Caco-2 (cell line): ENCODE data around the gene TMPRSS5. TPM values are rescaled to one million over a fixed set of nuclear protein-coding genes. Genes with fewer than 3 reads are reported as not detected.

Source experiments
- BruUV-seq: library from RNA; stranded (reverse); fragments of 400-500 nt; replicated peaks from 2 replicates; lab custom pipeline; 2021; lab: Mats Ljungman, UMichigan
- CTCF ChIA-PET: fragments of 300-600 bp; sonication (Branson Sonifier 250); formaldehyde crosslinking; loops from one replicate; lab custom pipeline; 2022; ENCODE audit warnings: antibody characterized with exemption; lab: Charles Lee
- POLR2A ChIA-PET: fragments of 300-600 bp; sonication (Branson Sonifier 250); formaldehyde crosslinking; loops from one replicate; lab custom pipeline; 2022; ENCODE audit warnings: antibody characterized with exemption; lab: Charles Lee
- DNase-seq, 2 experiments: peaks; one replicate each; pipeline versions ENCODE4 v3.0.0 to v3.0.0-alpha.2; 2020 to 2022
- H3K27me3 ChIP-seq: replicated peaks from 2 replicates; pipeline ENCODE4 v1.6.0; 2011; ENCODE audit warnings: low read length; ENCODE audit not compliant: control insufficient read depth, insufficient read depth
- H3K36me3 ChIP-seq: 2 replicates; pipeline ENCODE4 v1.5.1; 2011; ENCODE audit warnings: low read length; ENCODE audit not compliant: control insufficient read depth, insufficient read depth
- H3K4me1 ChIP-seq: fragments of 250-450 bp; sonication (Bioruptor Pico); 2 replicates; pipeline ENCODE4 v1.5.1; 2020; ENCODE audit warnings: mild to moderate bottlenecking
- H3K4me3 ChIP-seq: 2 replicates; pipeline ENCODE4 v1.5.1; 2011; ENCODE audit warnings: low read depth, mild to moderate bottlenecking, control low read depth, low read length
- H3K9me3 ChIP-seq: fragments of 250-450 bp; sonication (Bioruptor Pico); 2 replicates; pipeline ENCODE4 v1.5.1; 2020; ENCODE audit warnings: mild to moderate bottlenecking, moderate library complexity
- H3K27ac Mint-ChIP-seq: one replicate; pipeline ENCODE4 v1.8.0; 2022; ENCODE audit warnings: mixed read lengths; ENCODE audit not compliant: unreplicated experiment
- H3K27me3 Mint-ChIP-seq: one replicate; pipeline ENCODE4 v1.8.0; 2022; ENCODE audit warnings: mixed read lengths; ENCODE audit not compliant: insufficient read depth, unreplicated experiment
- H3K36me3 Mint-ChIP-seq: one replicate; pipeline ENCODE4 v1.8.0; 2022; ENCODE audit warnings: mild to moderate bottlenecking, mixed read lengths; ENCODE audit not compliant: insufficient read depth, unreplicated experiment
- H3K4me1 Mint-ChIP-seq: one replicate; pipeline ENCODE4 v1.8.0; 2022; ENCODE audit warnings: low read depth, mixed read lengths; ENCODE audit not compliant: unreplicated experiment
- H3K4me3 Mint-ChIP-seq: one replicate; pipeline ENCODE4 v1.8.0; 2022; ENCODE audit warnings: mild to moderate bottlenecking, moderate library complexity, mixed read lengths; ENCODE audit not compliant: unreplicated experiment
- H3K9me3 Mint-ChIP-seq: one replicate; pipeline ENCODE4 v1.8.0; 2022; ENCODE audit warnings: mixed read lengths; ENCODE audit not compliant: unreplicated experiment
- intact Hi-C: fragments of 100-400 bp; cut with micrococcal nuclease; formaldehyde crosslinking; loops from one replicate; pipeline ENCODE4 v1.10.0; 2022; ENCODE audit not compliant: unreplicated experiment
- total RNA-seq: library from RNA; stranded (reverse); gene quantifications from 2 replicates; pipeline ENCODE4 v1.2.3, GENCODE V29; 2022
- TF ChIP-seq, protein P1 (sequence below), 2 experiments: fragments of 200-600 bp in 1 of 2; IDR thresholded peaks; 1 replicate in 1 of 2; 2 replicates in 1 of 2; pipeline versions ENCODE4 v1.5.1 to v1.8.0; 2011 to 2022; ENCODE audit warnings: antibody characterized with exemption in 1 of 2, control low read depth in 1 of 2, inconsistent platforms in 1 of 2, low read depth in 1 of 2, low read length in 1 of 2, mild to moderate bottlenecking in 1 of 2, moderate library complexity in 1 of 2; ENCODE audit not compliant: insufficient read depth in 1 of 2, severe bottlenecking in 1 of 2, unreplicated experiment in 1 of 2

Gene TMPRSS5
- total RNA-seq, 1 experiment from 2014 or later = 2.4 TPM

DNA sequence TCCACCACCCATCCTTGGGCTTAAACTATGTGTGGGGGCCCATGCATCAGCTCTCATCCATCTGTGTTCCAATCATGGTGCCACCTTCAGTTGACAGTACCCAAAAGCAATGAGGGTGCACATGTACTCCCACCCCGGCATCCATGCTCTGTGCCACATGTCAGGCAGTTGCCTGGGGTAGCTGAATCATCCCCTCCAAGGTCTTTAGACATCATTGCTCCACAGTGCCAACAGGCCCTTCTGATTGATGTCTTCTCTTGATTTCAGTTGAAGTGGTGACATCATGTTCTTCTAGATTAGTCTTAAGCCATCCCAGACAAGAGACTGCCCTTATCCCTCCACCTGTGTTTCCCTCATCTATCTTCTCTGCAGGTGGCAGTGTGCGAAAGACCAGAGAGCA lies 42.5 kb downstream of the TMPRSS5 start:
- Mint-ChIP-seq H3K4me1 (peaks cover 36% of the 10 kb centered on the region), H3K27ac (peak overlapping the region; percentile 99), H3K9me3 (peaks cover 42% of the 10 kb centered on the region), H3K27me3 (no peaks in the 10 kb centered on the region), H3K36me3 (peaks cover 32% of the 10 kb centered on the region), H3K4me3 (peak overlapping the region; percentile 69)
- H3K36me3 ChIP-seq = no peaks in the 10 kb centered on the region
- DNase-seq = peak; percentile 64 to 68
- no peaks in the 10 kb centered on the region for H3K27me3 ChIP-seq
- intact Hi-C loops = no loop called here
- H3K4me3 ChIP-seq = no peak overlapping the region
- ChIA-PET CTCF (interaction anchor here (2.1 to 2.6 kb wide), 2 partner anchors 62 to 67 kb away, joined by 7 to 12 read pairs; no protein-coding TSS in a partner anchor), POLR2A (no interaction called here)
- BruUV-seq = no TSS peak
- TF ChIP-seq, protein P1, sequence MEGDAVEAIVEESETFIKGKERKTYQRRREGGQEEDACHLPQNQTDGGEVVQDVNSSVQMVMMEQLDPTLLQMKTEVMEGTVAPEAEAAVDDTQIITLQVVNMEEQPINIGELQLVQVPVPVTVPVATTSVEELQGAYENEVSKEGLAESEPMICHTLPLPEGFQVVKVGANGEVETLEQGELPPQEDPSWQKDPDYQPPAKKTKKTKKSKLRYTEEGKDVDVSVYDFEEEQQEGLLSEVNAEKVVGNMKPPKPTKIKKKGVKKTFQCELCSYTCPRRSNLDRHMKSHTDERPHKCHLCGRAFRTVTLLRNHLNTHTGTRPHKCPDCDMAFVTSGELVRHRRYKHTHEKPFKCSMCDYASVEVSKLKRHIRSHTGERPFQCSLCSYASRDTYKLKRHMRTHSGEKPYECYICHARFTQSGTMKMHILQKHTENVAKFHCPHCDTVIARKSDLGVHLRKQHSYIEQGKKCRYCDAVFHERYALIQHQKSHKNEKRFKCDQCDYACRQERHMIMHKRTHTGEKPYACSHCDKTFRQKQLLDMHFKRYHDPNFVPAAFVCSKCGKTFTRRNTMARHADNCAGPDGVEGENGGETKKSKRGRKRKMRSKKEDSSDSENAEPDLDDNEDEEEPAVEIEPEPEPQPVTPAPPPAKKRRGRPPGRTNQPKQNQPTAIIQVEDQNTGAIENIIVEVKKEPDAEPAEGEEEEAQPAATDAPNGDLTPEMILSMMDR (IDR thresholded peaks at IDR 0.05; ENCODE audit: insufficient read depth in 1 of 2, low read depth in 1 of 2, low read length in 1 of 2, severe bottlenecking in 1 of 2, unreplicated experiment in 1 of 2) = no peak
- peaks cover 24% of the 10 kb centered on the region for H3K9me3 ChIP-seq
- H3K4me1 ChIP-seq = peaks cover 55% of the 10 kb centered on the region

DNA sequence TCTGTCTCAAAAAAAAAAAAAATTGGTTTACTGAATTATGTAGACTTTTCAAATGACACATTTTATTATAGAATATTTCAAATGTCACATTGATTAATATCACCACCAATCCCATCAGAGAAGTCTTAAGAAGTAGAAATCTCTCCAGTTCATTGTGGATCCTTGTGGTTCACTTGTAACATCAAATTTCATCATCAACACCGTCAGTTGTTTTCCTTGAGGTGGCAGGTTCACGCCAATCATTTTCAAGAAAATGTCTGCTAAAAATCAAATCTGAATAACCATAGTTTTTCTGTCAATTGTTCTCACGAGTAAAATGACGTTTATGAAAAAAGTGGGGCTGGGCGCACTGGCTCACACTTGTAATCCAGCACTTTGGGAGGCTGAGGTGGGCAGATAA lies 50.3 kb downstream of the TMPRSS5 start:
- no TSS peak for BruUV-seq
- TF ChIP-seq, protein P1 (IDR thresholded peaks at IDR 0.05; ENCODE audit: insufficient read depth in 1 of 2, low read depth in 1 of 2, low read length in 1 of 2, severe bottlenecking in 1 of 2, unreplicated experiment in 1 of 2) = no peak
- Mint-ChIP-seq H3K9me3 (peaks cover 49% of the 10 kb centered on the region), H3K36me3 (no peaks in the 10 kb centered on the region), H3K27ac (no peak overlapping the region), H3K4me3 (no peak overlapping the region), H3K4me1 (no peaks in the 10 kb centered on the region), H3K27me3 (no peaks in the 10 kb centered on the region)
- H3K9me3 ChIP-seq = peaks cover 36% of the 10 kb centered on the region
- no peaks in the 10 kb centered on the region for H3K27me3 ChIP-seq
- no peaks in the 10 kb centered on the region for H3K4me1 ChIP-seq
- intact Hi-C loops = no loop called here
- POLR2A ChIA-PET = no interaction called here
- no peak for DNase-seq
- CTCF ChIA-PET = no interaction called here
- H3K4me3 ChIP-seq = no peak overlapping the region
- H3K36me3 ChIP-seq = no peaks in the 10 kb centered on the region

DNA sequence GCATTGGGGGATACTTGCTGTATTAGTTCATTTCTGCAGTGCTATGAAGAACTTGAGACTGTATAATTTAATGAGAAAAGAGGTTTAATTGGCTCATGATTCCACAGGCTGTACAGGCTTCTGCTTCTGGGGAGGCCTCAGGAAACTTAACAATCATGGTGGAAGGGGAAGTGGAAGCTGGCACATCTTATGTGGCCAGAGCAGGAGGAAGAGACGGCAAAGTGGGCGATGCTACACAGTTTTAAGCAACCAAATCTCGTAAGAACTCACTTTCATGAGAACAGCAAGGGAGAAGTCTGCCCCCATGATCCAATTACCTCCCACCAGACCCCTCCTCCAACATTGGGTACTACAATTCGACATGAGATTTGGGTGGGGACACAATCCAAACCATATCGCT lies 55.1 kb downstream of the TMPRSS5 start:
- no peak for DNase-seq
- Mint-ChIP-seq H3K27me3 (no peaks in the 10 kb centered on the region), H3K4me3 (no peak overlapping the region), H3K36me3 (no peaks in the 10 kb centered on the region), H3K9me3 (peaks cover 39% of the 10 kb centered on the region), H3K4me1 (peaks cover 19% of the 10 kb centered on the region), H3K27ac (no peak overlapping the region)
- Histone ChIP-seq H3K4me1 (peaks cover 12% of the 10 kb centered on the region), H3K27me3 (no peaks in the 10 kb centered on the region), H3K36me3 (no peaks in the 10 kb centered on the region), H3K9me3 (peaks cover 43% of the 10 kb centered on the region), H3K4me3 (no peak overlapping the region)
- intact Hi-C loops = no loop called here
- ChIA-PET POLR2A (interaction anchor here (1.0 kb wide), 1 partner anchor 79 kb away, joined by 3 read pairs; no protein-coding TSS in a partner anchor), CTCF (no interaction called here)
- BruUV-seq = no TSS peak
- TF ChIP-seq, protein P1 (IDR thresholded peaks at IDR 0.05; ENCODE audit: insufficient read depth in 1 of 2, low read depth in 1 of 2, low read length in 1 of 2, severe bottlenecking in 1 of 2, unreplicated experiment in 1 of 2) = no peak
